ENCODE results near the gene ATP2C2. TPM values are rescaled to one million over a fixed set of nuclear protein-coding genes. Genes with fewer than 3 reads are reported as not detected.
A peak's percentile ranks its signal among the peaks of the same experiment; 100 is the strongest.

ATP2C2 gene
- total and polyA plus RNA-seq, 2 of the 8 experiments (the other 6 are each of a cell fraction or from before 2014, with no cell fraction given) = 1.2 to 2.8 TPM

DNA sequence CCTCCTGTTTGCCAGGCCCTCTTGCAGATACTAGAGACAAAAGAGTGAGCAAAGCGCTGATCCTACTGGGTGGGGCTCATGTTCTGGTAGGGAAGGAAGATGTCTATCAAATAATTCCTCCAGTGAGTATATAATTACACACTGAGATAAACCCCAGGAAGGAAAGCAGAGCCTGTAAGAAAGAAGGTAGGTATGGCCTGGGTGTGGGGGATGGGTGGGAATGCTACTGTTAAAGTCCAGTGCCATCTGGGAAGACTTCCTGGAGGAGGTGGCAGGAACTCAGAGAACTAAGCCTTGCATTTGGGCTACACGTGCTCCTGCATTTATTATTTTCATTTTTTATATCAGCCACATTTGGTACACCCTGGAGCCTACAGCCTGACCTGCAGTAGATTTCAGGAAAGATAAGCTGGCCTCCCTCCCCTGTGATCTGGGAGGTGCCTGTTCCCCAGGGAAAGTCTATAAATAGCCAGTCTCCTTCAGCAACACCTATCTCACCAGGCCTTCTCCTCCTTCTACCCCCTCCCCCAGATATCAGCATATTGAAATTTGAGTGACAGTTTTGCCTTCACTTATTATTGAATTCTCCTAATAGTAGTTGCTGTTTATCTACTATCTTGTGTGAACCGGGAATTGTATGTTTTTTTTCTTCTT lies 11.5 kb downstream of the ATP2C2 start:
- Histone ChIP-seq H2AFZ (ENCODE audit: low read length) (no peak overlapping the region), H4K5ac (ENCODE audit: insufficient read length, low read depth, low read length) (no peak overlapping the region), H4K20me1 (replicated peaks in 1 of 2; ENCODE audit: control insufficient read depth in 1 of 2, insufficient read depth in 2 of 2, low read length in 2 of 2) (no peaks in the 10 kb centered on the region), H3K79me1 (ENCODE audit: low read depth, low read length) (no peaks in the 10 kb centered on the region), H3K4me3 (ENCODE audit: extremely low read depth in 1 of 4, insufficient read depth in 2 of 4, low read depth in 3 of 4, low read length in 4 of 4) (no peak overlapping the region), H3K79me2 (ENCODE audit: control insufficient read depth in 1 of 2, insufficient read depth in 2 of 2, low read length in 2 of 2) (no peaks in the 10 kb centered on the region), H2AK5ac (ENCODE audit: low read depth, low read length) (0 out of 2 replicates have a peak overlapping the region, but pooled peaks have one; percentile 14), H3K4me2 (ENCODE audit: insufficient read depth in 1 of 2, low read depth in 2 of 2, low read length in 2 of 2) (peak overlapping the region in 1 of 2 experiments; percentile 25; a peak in 1 of 4 replicates), H3K27ac (ENCODE audit: low read depth, low read length) (no peak overlapping the region), H2BK5ac (ENCODE audit: low read depth, low read length) (no peak overlapping the region), H3K23ac (ENCODE audit: insufficient read length) (no peak overlapping the region), H3K9me3 (ENCODE audit: insufficient read depth in 2 of 2, low read depth in 1 of 2, low read length in 1 of 2) (no peaks in the 10 kb centered on the region; a peak in 1 of 4 replicates), H3K18ac (ENCODE audit: extremely low read depth, low read length) (no peak overlapping the region), H3K9ac (replicated peaks in 1 of 4; ENCODE audit: extremely low read depth in 1 of 4, low read depth in 3 of 4, low read length in 3 of 4) (no peak overlapping the region), H3K4me1 (replicated peaks in 1 of 4; ENCODE audit: control insufficient read depth in 3 of 4, insufficient read depth in 4 of 4, low read length in 3 of 4) (peaks cover 0 to 11% (median 5%) of the 10 kb centered on the region in 4 experiments; a peak in 3 of 7 replicates), H3K36me3 (ENCODE audit: control insufficient read depth in 2 of 4, insufficient read depth in 4 of 4, low read length in 3 of 4) (no peaks in the 10 kb centered on the region), H2BK120ac (replicated peaks; ENCODE audit: low read depth, low read length) (no peak overlapping the region), H2BK12ac (ENCODE audit: low read depth, low read length) (no peak overlapping the region), H3K23me2 (ENCODE audit: low read depth, low read length) (no peaks in the 10 kb centered on the region), H3K27me3 (replicated peaks in 1 of 4; ENCODE audit: control insufficient read depth in 3 of 4, extremely low read depth in 1 of 4, insufficient read depth in 3 of 4, low read length in 3 of 4) (no peaks in the 10 kb centered on the region; a peak in 1 of 7 replicates), H3K56ac (replicated peaks; ENCODE audit: insufficient read length, low read depth, low read length) (no peak overlapping the region), H4K91ac (replicated peaks; ENCODE audit: insufficient read length, low read length) (no peak overlapping the region), H2BK20ac (ENCODE audit: low read length) (no peak overlapping the region), H3K14ac (ENCODE audit: insufficient read length) (no peak overlapping the region), H2BK15ac (ENCODE audit: low read length) (no peak overlapping the region), H4K8ac (ENCODE audit: extremely low read depth, insufficient read depth, low read length) (no peak overlapping the region; the same call in 1 of the 2 replicates), H3K4ac (replicated peaks; ENCODE audit: insufficient read length, low read depth, low read length) (no peak overlapping the region)
- POLR2A ChIA-PET (ENCODE audit: partially characterized antibody) = interaction anchor here (3.8 kb wide), 1 partner anchor 11 kb away, joined by 17 read pairs; the partner anchor contains the start of gene ATP2C2
- FAIRE-seq (no peak), DNase-seq (ENCODE audit: low read depth in 1 of 2, low spot score in 2 of 2) (no peak)
- CTCF ChIA-PET (ENCODE audit: partially characterized antibody) = interaction anchor here (0.5 to 2.1 kb wide), 3 partner anchors 8 to 66 kb away, joined by 3 to 6 read pairs (median 4); partner anchors contain the start of gene ATP2C2
- 60% methylated on average over 3 of the region's 3 CpGs; no CpG with 5 or more reads in 1 of the 2 experiments for WGBS, 2 experiments (ENCODE audit: extremely low coverage in 1 of 2, insufficient coverage in 1 of 2, insufficient read length in 1 of 2, insufficient replicate concordance in 2 of 2, low coverage in 1 of 2, low lambda C conversion rate in 2 of 2, missing lambda C conversion rate in 1 of 2)
- TF ChIP-seq RNF2 (IDR thresholded peaks at IDR 0.05; ENCODE audit: borderline replicate concordance, low read depth, low read length, missing control alignments, poor library complexity, severe bottlenecking) (no peak), SRF (IDR thresholded peaks at IDR 0.05; ENCODE audit: low read depth, low read length) (no peak), GTF2F1 (IDR thresholded peaks at IDR 0.05; ENCODE audit: borderline replicate concordance, low read depth, low read length) (no peak), CREB1 (IDR thresholded peaks at IDR 0.05) (no peak), RXRA (IDR thresholded peaks at IDR 0.05; ENCODE audit: insufficient read depth, low read depth, low read length) (no peak), RBBP5 (IDR thresholded peaks at IDR 0.05; ENCODE audit: borderline replicate concordance, low read depth, low read length) (no peak), TAF7 (optimal IDR thresholded peaks at IDR 0.05; ENCODE audit: borderline replicate concordance, low read depth, low read length) (no peak), MAFK (IDR thresholded peaks at IDR 0.05; ENCODE audit: low read depth, low read length) (no peak), RAD21 (IDR thresholded peaks at IDR 0.05 in 1 of 2, conservative IDR thresholded peaks at IDR 0.05 in 1 of 2; ENCODE audit: low read depth in 2 of 2, low read length in 2 of 2) (no peak), SIN3A (conservative IDR thresholded peaks at IDR 0.05 in 1 of 2, IDR thresholded peaks at IDR 0.05 in 1 of 2; ENCODE audit: low read depth in 1 of 2, low read length in 2 of 2) (no peak), SIRT6 (IDR thresholded peaks at IDR 0.05; ENCODE audit: low read length) (no peak), EZH2 (IDR thresholded peaks at IDR 0.05; ENCODE audit: low read depth, low read length, severe bottlenecking) (no peak)

Measured in H1 (cell line).